ENCODE data around the gene SRRM5. TPM values are rescaled to one million over a fixed set of nuclear protein-coding genes. Genes with fewer than 3 reads are reported as not detected.

Gene SRRM5
- total RNA-seq, 2 experiments from 2014 or later = 0.41 to 0.54 TPM

GRCh38 chr19:43564800-43565199 is 47.1 kb upstream of the SRRM5 start:
- H3K27ac Mint-ChIP-seq = peak overlapping the region; percentile 60
- no peak for ATAC-seq
- ChIA-PET CTCF (interaction anchor here (1.3 to 3.5 kb wide), 5 partner anchors 9 to 119 kb away, joined by 3 to 27 read pairs (median 5); no protein-coding TSS in a partner anchor), POLR2A (interaction anchor here (0.7 to 3.4 kb wide), 3 partner anchors 10 to 32 kb away, joined by 3 to 15 read pairs (median 3); partner anchors contain the start of genes XRCC1 and ZNF575)
- no peak for DNase-seq
- H3K4me3 Mint-ChIP-seq = no peak overlapping the region
- TF ChIP-seq CTCF (IDR thresholded peaks at IDR 0.05) = no peak
- peaks cover 3% of the 10 kb centered on the region for H3K9me3 Mint-ChIP-seq
- no peaks in the 10 kb centered on the region for H3K27me3 Mint-ChIP-seq
- peaks cover 54% of the 10 kb centered on the region for H3K4me1 Mint-ChIP-seq (ENCODE audit: low read depth)
- intact Hi-C loops (cut with micrococcal nuclease) = loop anchor here (5.0 kb wide), 1 partner anchor 33 kb away; the partner anchor contains the start of genes IRGQ and ZNF576
- peaks cover 31% of the 10 kb centered on the region for H3K36me3 Mint-ChIP-seq (ENCODE audit: low read depth)

- Mint-ChIP-seq H3K9me3 (no peaks in the 10 kb centered on the region), H3K4me3 (no peak overlapping the region), H3K27ac (peak overlapping the region; percentile 4), H3K27me3 (no peaks in the 10 kb centered on the region), H3K4me1 (ENCODE audit: low read depth) (peaks cover 28% of the 10 kb centered on the region), H3K36me3 (ENCODE audit: low read depth) (peaks cover 7% of the 10 kb centered on the region)
- ATAC-seq (no peak), DNase-seq (no peak)
- intact Hi-C loops (cut with micrococcal nuclease) = no loop called here
- CTCF ChIA-PET = interaction anchor here (1.2 to 2.4 kb wide), 2 partner anchors 25 to 28 kb away, joined by 3 to 7 read pairs; no protein-coding TSS in a partner anchor
- POLR2A ChIA-PET = no interaction called here
- TF ChIP-seq CTCF (IDR thresholded peaks at IDR 0.05) = no peak
These were observed 42.2 kb upstream of the SRRM5 start for GRCh38 chr19:43569657-43570056.

- ChIA-PET POLR2A (interaction anchor here (1.5 kb wide), 1 partner anchor 24 kb away, joined by 3 read pairs; no protein-coding TSS in a partner anchor), CTCF (interaction anchor here (1.2 to 5.9 kb wide), 6 partner anchors 16 to 239 kb away, joined by 3 to 57 read pairs (median 5); no protein-coding TSS in a partner anchor)
- Mint-ChIP-seq H3K27me3 (no peaks in the 10 kb centered on the region), H3K9me3 (no peaks in the 10 kb centered on the region), H3K4me1 (ENCODE audit: low read depth) (peaks cover 26% of the 10 kb centered on the region), H3K4me3 (no peak overlapping the region), H3K27ac (peak overlapping the region; percentile 4), H3K36me3 (ENCODE audit: low read depth) (peaks cover 9% of the 10 kb centered on the region)
- intact Hi-C loops (cut with micrococcal nuclease) = no loop called here
- ATAC-seq (no peak), DNase-seq (no peak)
- TF ChIP-seq CTCF (IDR thresholded peaks at IDR 0.05) = no peak
These were observed 41.6 kb upstream of the SRRM5 start for GRCh38 chr19:43570174-43570791.

- ATAC-seq (no peak), DNase-seq (no peak)
- Mint-ChIP-seq H3K27me3 (no peaks in the 10 kb centered on the region), H3K27ac (peak overlapping the region; percentile 48), H3K9me3 (no peaks in the 10 kb centered on the region), H3K36me3 (ENCODE audit: low read depth) (peaks cover 8% of the 10 kb centered on the region), H3K4me1 (ENCODE audit: low read depth) (peaks cover 30% of the 10 kb centered on the region), H3K4me3 (no peak overlapping the region)
- no peak for TF ChIP-seq CTCF (IDR thresholded peaks at IDR 0.05)
- intact Hi-C loops (cut with micrococcal nuclease) = no loop called here
- ChIA-PET CTCF (interaction anchor here (1.5 to 5.9 kb wide), 3 partner anchors 18 to 36 kb away, joined by 5 to 57 read pairs (median 11); no protein-coding TSS in a partner anchor), POLR2A (no interaction called here)
These were observed 39.7 kb upstream of the SRRM5 start for GRCh38 chr19:43572171-43572588.

Measured in activated CD8-positive, alpha-beta T cell treated with anti-CD3 and anti-CD28 coated beads for 36 hours (primary cell).